Measurements from ENCODE around the gene RBM23. TPM values are rescaled to one million over a fixed set of nuclear protein-coding genes. Genes with fewer than 3 reads are reported as not detected.

Gene RBM23
- total and polyA plus RNA-seq, 10 of the 15 experiments (the other 5 are each of a cell fraction or from before 2014, with no cell fraction given): 54.0 to 72.6 (median 61.3) TPM

- TF ChIP-seq CEBPZ (IDR thresholded peaks at IDR 0.05; ENCODE audit: low read depth, low read length) (peak; percentile 36; the same call in 1 of the 2 replicates), MLLT1 (IDR thresholded peaks at IDR 0.05) (peak; percentile 48; the same call in 1 of the 2 replicates), IRF5 (IDR thresholded peaks at IDR 0.05; ENCODE audit: borderline replicate concordance) (no peak), POLR2A (IDR thresholded peaks at IDR 0.05; ENCODE audit: low read depth, low read length) (peak; percentile 97), CHD2 (IDR thresholded peaks at IDR 0.05; ENCODE audit: borderline replicate concordance, low read depth, low read length) (peak; percentile 81; the same call in 1 of the 2 replicates), BCL3 (IDR thresholded peaks at IDR 0.05; ENCODE audit: borderline replicate concordance, insufficient read depth, low read depth, low read length, poor library complexity, severe bottlenecking) (no peak), HSF1 (IDR thresholded peaks at IDR 0.05; ENCODE audit: low read depth, low read length) (0 out of 2 replicates have a peak, but pooled peaks have one; percentile 71), CREB1 (IDR thresholded peaks at IDR 0.05; ENCODE audit: low read depth) (peak; percentile 70), CBFB (IDR thresholded peaks at IDR 0.05; ENCODE audit: low read depth) (no peak; the same call in 1 of the 2 replicates), PKNOX1 (IDR thresholded peaks at IDR 0.05) (peak; percentile 93), NR2C1 (IDR thresholded peaks at IDR 0.05) (peak; percentile 33; the same call in 1 of the 2 replicates), CREM (IDR thresholded peaks at IDR 0.05; ENCODE audit: low read depth) (0 out of 2 replicates have a peak, but pooled peaks have one; percentile 20), BMI1 (IDR thresholded peaks at IDR 0.05; ENCODE audit: borderline replicate concordance) (peak; percentile 96), HDGF (IDR thresholded peaks at IDR 0.05) (peak; percentile 95), TARDBP (IDR thresholded peaks at IDR 0.05; ENCODE audit: borderline replicate concordance) (peak; percentile 99)
- TF ChIP-seq, protein P1, sequence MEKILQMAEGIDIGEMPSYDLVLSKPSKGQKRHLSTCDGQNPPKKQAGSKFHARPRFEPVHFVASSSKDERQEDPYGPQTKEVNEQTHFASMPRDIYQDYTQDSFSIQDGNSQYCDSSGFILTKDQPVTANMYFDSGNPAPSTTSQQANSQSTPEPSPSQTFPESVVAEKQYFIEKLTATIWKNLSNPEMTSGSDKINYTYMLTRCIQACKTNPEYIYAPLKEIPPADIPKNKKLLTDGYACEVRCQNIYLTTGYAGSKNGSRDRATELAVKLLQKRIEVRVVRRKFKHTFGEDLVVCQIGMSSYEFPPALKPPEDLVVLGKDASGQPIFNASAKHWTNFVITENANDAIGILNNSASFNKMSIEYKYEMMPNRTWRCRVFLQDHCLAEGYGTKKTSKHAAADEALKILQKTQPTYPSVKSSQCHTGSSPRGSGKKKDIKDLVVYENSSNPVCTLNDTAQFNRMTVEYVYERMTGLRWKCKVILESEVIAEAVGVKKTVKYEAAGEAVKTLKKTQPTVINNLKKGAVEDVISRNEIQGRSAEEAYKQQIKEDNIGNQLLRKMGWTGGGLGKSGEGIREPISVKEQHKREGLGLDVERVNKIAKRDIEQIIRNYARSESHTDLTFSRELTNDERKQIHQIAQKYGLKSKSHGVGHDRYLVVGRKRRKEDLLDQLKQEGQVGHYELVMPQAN (conservative IDR thresholded peaks at IDR 0.05): peak; percentile 79
Measured at GRCh38 chr14:22929104-22929960, 10.4 kb upstream of the RBM23 start, which contains the start of gene PRMT5 (continued).

Data from GM12878 (cell line).